ENCODE measurements around the gene NUMA1.

NUMA1 gene

DNA sequence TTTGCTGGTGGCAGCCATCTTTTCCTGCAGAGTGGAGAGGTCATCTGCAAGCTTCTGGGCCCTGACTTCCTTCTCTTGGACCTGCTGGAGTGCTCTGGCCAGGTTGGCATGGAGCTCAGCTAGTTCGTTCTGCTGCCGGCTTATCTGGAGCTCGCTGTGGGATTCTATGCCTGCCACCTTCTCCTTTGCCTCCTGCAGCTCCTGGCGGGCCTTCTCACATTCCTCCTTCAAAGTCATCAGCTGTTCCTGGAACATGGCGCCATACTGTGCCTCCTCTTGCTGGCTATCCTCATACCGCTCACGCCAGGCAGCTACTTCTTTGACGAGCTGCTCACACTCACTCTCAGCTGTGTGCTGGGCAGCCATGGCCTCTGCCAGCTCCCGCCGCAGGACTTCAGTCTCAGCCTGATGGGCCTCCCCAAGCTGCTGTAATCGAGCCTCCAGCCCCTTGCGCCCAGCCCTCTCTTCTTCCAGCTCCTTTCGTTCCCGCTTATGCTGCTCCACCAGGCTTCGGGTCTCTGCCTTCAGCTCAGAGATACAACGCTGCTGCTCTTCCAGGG, 65.5 kb downstream of the NUMA1 start:
- DNase-seq = no peak

DNA sequence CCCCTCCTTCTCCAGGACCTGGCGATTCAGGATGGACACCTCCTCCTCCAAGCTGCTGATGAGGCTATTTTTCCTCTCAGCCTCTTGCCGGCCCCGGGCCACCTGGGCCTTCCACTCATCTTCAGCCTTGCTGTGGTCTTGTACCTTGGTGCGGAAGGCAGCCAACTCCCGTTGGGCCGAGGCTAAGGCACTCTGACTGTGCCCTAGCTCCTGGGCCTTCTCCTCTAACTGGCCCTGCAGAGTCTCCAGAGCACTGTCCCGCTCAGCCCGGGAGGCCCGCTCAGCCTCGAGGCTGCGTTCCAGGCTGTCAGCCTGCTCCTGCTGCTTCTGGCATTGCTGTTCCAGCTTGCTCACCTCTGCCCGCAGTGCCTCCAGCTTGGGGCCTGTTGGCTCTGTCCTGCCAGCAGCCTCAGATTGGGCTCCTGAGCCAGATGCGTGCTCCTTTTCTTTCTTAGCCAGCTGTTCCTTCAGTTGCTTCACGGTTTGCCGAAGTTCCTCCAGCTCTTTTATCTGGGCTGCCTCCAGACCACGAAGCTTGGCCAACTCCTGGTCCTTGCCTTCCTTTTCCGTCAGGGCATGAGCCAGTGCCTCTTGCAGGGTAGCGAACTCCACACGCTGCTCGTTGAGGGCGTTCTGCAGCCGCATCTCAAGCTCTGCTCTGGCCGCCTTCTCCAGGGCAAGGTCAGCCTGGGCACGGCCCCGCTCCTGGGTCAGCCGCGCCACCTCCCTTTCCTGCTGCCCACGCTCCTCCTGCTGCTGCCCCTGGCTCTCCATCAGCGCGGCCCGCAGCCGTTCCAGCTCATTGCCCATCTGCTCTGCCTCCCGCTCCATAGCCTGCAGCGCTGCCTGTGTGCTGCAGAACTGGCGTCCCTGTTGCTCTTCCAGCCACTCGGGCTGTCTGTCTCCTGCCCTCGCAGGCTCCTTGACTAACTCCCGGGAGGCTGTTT, 66.3 kb downstream of the NUMA1 start:
- no peak for DNase-seq

DNA sequence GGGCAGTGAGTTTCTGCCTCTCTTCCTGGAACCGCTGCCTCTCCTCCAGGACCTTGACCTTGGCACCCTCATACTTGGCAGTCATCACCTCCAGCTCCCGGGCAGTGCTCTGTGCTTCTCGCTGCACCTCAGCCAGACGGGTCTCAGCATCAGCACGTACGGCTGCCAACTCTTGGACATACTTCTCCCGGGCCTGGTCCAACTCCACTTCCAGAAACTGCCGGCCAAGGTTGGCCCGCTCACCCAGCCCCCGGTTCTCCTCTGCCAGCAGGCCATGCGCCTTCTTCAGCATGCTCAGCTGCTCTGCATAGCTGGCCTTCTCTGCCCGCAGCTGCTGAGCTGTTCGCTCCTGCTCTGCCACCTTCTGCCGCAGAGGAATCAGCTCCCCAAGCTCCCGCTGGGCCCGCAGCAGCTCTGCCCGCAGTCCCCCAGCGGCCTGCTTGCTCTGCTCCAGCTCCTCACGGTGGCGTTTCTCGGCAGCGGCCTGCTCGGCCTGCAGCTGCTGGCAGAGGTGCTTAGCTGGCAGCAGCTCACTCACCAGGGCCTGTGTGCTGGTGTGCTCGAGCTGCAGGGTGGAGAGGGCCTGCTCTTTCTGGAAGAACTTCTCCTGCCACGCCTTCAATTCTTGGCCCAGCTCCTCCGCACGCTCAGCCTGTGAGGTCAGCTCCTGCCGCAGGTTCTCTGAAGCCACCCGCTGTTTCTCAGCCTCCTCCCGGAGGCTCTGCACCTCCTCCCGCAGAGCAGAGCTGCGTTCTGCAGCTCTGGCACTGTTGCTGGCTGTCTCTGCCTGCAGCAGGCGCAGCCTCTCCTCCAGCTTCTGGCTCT, 67.2 kb downstream of the NUMA1 start:
- DNase-seq = no peak

DNA sequence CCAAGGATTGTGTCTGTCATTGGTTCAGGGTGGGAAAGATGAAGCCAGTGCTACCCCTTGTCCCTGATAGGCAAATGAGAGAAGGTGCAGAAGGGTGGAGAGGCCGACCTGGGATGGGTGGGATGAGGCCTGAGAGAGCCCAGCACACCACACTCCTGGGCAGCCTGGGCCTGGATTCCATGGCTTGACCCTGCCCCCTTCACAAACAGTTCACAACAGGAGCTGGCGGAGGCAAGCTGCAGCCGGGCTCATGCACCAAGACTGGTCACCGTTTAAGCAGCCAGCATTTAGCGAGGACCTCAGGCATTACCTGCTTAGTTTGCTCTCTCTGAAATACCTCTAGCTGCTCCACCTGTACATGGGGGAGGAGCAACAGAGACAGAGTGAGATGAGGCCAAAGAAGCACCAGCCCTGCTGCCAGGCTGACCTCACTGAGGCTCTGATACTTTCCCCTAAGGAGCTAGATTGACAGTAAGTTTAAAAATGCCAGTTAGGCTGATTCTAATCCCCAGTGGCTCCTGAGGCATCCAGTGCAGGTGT, 68.2 kb downstream of the NUMA1 start:
- DNase-seq = no peak

DNA sequence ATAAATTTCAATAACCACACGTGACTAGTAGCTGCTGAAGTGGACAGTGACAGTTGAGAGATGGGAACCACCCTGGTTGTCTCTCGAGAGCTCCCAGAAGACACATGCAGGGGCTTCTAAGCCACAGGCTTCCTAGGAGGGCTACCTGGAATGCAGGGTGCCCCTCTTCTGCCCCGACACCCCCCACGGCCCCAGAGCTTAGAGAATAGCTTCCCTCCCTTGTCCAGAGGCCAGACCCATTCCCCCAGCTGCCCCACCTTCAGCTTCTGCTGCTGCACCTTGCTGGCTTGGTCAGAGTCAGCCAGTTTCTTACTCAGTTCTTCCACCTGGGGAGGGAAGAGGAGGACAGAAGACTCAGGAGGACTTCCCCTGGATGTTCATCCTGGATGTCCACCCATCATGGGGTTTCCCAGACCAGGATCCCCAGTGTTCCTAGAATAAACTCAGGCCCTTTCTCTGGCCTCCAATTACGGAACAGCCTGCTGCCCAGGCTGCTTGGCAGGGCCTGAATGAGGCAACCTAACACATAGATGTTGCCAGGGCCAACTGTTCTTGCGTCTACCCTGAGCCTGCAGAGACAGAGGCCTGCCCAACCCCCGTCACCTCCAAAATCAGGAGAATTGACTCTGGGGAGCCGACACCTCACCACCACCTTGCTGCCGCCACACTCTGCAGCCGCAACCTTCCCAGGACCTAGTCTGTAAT, 69.7 kb downstream of the NUMA1 start:
- no peak for DNase-seq

DNA sequence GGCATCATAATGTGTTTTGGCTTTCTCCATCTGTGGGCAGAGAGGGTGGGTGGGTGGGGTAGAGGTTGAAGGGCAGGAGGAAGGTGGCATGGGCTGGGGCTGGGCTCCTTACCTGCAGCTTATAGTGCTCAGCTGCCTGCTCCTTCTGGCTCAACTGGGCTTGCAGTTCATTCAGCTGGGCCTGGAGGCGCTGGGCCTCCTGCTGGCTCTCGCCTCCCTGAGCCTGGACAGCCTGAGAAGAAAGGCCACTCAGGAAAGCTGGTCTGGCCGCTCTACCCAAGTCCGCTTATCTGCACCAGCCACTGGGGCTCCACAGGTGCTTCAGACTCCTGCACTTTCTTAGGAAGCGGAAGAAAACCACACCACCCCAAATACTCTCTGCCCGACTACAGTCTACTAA, 71.2 kb downstream of the NUMA1 start:
- DNase-seq = no peak

DNA sequence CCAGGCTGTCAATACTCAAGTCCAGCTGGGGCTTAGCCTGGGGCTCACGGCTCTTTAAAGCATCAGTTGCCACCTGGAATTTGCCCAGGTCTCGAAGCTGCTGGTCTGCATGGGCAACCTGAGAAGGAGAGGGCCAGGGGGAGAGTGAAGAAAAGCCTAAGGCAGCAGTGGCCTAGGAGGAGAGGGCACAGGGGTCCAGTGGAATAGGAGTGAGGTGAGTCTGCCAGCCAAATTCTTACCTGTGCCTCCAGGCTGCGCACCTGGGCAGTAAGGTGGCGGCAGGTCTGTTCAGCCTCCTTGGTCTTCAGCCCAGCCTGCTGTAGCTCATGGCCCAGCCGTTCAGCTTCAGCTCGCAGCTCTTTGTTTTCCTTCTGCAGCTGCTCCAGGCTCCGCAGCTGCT, 71.6 kb downstream of the NUMA1 start:
- DNase-seq = no peak

DNA sequence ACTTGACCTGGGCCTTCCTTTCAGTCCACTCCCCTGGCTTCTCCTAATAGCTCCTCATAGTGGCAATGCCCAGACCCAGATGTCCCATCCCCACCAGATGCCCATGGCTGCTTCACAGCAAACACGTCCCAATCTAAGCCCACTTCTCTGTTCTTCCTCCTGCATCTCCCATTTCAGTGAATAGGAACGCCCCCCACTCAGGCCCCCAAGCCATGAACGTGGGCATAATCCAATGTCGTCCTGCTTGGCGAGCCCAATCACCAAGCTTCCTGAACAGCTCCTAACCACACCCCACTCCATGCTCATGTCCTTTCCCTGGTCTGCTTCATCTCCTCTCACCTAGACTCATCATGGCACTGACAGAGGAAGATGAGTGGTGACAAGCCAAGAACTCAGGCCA, 72.8 kb downstream of the NUMA1 start:
- no peak for DNase-seq

DNA sequence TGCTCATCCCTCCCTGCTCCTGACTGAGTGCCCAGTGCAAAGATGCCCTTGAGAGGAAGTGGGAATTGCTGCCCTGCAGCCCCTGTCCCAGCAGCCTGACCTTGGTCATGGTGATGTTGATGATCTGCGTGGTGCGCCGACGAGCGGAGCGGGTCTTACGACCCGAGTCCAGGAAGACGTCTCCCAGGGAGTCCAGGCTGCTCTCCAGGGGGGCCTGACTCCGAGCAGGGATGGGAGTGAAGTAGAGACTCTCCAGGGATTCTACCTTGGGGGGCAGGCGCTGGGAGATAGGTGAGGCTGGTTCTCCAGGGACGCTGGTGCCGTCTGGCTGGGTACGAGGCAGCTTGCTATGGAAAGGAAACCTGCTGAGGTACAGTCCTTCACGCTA, 73.3 kb downstream of the NUMA1 start:
- no peak for DNase-seq

DNA sequence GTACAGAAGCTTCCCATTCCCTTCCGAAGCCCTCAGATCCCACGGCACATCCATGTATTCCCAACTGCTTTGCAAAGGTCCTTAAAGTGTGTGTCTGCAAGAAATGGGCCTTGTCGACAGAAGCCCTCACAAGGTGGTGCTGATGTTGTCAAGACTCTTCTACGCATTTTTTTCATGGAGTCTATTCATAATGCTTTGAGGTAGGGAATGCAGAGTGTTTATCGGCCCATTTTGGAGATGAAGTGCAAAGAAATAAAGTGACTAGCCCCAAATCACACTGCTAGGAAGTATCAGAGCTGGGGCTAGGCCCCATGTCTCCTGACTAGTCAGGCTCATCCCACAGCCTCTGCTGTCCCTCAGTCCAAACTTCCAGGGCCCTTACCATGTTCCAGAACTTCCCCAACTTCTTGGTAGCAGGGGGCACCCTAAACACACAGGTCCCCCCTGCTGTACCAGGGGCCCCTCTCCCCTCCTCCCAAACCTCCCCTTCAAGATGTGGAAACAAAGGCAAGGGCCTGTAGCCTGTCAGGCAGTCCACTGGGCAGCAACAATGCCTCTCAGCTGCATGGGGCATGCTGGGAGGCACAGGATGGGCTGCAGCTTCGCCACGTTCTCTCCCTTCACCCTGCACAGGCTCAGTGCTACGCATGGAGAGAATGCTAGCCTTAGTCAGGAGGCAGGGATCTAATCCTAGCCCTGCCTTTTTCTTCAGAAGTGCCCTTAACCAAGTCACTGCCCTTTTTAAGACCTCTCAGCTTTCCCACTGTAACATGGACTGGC, 73.8 kb downstream of the NUMA1 start:
- no peak for DNase-seq

DNA sequence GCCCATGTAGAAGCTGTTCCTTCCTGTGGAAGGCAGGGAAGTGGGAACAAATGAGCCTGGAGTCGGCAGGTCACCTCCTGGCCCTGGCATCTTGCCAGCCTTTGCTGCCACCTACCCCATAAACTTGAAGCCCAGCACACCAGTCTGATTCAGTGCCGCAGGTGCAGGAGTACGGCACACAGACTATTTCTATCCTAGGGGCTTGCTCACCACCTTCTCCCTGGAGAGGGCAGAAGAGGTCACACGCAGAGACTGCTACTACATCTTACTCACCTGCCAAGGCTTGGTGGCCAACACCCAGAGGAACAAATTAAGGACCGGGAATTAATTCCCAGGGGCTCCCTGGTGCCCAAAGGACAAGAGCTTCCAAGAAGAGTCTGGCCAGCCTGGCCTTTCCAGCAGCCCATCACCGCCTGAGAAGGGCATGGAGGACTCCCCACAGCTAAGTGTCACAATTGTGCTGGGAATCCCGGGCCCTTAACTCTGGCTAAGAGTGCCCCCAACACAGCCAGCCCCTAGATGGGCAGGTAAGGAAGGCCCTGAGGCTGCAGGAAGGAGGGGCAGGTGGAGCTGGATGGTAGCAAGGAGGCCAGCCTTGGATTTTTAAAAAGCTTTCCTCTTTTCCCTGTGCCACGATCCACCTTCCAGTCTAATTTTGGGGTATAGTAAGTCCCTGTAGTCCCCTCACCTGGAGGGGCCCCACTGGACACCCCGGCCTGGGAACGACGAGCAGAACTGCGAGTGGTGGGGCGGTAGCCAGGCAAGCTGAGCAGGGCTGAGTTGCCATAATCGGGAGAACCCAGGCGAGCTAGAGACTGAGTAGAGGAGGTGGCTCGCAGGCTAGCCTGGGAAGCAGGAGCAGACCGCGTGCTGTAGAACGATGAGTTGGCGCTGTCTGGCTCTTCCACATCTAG, 74.7 kb downstream of the NUMA1 start:
- no peak for DNase-seq

DNA sequence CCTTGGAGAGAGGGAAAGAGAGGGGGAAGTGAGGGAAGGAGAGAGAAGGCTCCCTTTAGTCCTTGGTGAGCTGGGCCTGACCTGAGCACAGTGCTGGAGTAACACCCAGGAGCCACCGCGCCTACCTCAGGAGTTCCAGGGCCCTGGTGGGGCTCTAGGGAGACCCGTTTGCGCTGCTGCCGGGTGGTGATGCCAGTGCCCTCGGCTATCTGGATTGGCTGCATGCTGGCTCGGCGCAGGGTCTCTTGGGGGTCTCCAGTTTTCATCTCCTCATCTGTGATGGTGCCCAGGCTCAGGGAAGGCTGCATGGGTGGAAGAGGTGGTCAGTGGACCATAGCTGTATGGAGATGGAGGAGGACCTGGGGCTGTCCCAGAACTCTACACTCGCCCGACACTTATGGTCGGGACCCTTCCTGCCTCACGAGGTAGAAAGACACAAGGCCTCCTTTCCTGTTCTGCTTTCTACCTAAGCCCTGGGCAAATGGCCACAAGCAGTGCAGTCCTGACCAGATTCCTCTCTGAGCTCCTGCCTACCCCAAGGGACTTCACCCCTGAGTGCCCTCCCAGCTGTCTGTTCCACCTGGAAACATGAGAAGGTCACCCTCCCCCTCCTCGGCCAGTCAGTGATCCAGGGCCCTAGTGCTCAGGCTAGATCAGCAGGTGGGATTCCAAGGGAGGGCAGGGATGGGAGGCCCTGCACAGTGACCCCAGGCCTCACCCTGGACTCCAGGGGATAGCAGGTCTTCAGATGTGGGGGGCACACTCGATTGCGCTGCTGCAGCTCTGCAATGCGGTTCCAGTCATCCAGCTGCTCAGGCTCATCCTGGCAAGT, 75.6 kb downstream of the NUMA1 start:
- no peak for DNase-seq

DNA sequence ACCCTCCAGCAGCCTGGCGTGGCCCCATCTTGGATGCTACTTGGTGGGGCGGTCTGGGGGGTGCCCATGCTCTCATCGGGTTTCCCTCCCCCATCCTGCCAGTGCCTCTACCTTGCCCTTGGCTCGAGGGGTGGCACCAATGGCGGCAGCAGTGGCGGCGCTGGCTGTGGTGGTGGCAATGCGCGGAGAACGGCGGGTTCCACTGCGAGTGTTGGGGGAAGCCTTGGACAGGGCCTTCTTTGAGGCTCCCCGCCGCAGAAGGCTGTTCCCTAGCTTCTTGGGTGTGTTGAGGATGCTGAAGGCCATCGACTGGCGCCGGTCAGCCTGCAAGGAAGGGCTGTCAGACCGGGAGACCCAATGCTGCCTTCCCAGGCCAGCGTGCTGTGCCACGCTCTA, 76.6 kb downstream of the NUMA1 start:
- DNase-seq = no peak

DNA sequence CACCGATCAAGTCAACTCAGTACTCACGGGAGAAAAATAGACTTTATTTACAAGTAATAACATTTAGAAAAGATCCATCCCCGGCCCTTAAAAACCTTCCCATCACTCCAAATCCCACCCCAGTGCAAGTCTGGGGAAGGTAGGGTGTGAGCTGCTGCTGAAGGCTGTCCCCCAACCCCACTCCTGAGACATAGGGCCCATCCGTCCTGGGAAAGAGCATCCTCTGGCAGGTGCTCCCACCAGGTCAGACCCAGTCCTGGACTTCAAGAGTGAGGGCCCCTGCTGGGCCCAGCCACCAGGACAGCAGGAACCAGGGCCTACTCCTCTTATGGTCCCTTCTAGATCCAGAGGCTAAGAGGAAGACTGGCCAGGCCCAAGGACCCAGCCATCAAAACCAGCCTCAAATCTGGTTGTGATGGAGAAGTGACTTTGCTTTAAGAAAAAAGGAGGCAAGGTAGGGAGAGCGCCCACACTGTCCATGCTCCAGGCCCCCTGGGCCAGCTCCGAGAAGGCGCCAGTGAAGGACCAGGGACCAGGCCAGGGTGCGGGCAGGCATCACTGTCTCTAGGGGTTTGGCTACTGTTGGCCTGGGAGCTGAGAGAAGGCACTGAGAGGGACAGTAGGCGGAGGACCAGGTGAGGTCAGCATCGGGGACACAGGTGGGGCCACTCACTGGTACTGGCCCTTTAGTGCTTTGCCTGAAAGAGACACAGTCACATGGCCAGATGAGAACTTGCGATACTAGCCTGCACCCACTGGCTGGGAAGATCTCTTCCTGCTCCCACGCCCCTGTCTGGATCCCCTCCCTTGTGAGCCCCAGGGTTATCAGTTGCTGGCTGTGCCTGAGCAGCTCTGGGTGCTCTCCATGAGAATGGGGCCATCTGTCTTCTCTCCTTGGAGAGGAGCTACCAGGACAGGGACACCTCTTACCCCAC, 77.2 kb downstream of the NUMA1 start:
- DNase-seq = no peak

DNA sequence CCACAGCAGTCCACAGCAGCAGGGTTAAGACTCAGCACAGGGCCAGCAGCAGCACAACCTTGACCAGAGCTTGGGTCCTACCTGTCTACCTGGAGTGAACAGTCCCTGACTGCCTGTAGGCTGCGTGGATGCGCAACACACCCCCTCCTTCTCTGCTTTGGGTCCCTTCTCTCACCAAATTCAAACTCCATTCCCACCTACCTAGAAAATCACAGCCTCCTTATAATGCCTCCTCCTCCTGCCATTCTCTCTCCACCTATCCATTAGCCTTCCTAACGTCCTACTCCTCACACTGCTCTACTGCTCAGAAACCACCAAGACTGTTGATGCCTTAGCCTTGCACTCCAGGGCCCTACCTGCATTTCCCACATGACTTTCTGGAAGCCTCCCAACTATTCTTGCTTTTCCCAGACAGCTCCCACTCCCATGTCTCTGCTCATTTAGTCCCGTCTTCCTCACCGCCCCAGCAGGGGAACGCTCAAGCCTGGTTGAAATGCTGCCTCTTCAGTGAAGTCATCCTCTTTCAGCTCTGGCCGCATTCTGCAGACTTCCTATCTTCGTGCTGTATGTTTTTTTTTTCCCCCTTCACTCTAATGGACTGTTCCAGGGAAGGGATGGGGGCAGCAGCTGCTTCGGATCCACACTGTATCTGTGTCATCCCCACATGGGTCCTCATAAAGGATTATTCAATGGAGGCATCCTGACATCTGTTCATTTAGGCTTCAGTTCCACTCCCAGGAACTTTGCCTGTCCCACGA, 78.3 kb downstream of the NUMA1 start:
- DNase-seq = no peak

DNA sequence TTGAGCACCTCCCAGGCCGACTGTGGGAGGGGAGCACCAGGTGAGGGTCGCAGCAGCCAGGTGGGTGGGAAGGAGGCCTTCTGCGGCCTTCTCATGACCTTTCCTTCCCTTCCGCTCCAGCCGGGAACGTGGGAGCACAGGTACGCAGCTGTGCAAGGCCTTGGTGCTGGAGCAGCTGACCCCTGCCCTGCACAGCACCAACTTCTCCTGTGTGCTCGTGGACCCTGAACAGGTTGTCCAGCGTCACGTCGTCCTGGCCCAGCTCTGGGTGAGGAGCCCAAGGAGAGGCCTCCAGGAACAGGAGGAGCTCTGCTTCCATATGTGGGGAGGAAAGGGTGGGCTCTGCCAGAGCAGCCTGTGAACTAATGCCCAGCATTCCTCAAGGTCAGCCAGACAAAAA, 79.1 kb downstream of the NUMA1 start:
- no peak for DNase-seq

DNA sequence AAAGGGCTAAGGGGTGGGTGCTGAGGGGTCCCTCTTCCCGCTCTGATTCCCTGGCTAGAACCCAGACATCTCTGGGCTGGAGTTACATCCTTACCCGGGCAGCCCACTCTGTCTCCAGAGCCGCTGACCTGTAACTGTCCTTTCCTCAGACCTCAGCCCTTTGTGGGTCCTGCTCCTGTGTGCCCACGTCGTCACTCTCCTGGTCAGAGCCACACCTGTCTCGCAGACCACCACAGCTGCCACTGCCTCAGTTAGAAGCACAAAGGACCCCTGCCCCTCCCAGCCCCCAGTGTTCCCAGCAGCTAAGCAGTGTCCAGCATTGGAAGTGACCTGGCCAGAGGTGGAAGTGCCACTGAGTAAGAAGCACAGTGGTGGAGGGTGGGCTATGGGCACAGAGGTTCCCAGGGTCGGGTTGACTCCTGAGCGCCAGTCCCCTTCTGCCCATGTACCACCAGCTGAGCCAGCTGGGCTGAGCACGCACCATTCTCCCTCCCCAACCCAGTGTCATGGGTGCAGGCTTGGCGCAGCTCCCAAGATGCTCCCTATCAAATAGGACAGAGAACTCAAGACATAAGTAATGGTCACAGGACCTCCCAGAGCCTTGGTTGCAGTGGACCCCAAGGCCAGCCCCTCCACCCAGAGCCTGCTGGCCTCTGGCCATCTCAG, 80.0 kb downstream of the NUMA1 start:
- no peak for DNase-seq

All from T-helper 1 cell (primary cell).